PC-3 (cell line): ENCODE measurements around the gene DOK7. TPM values are rescaled to one million over a fixed set of nuclear protein-coding genes. Genes with fewer than 3 reads are reported as not detected.

Experiments
- ATAC-seq: fragments of 200-7000 bp; cut with Tn5 transposase; 2 replicates; pipeline ENCODE4 v1.9.1; 2020; ENCODE audit warnings: mild to moderate bottlenecking, moderate library complexity
- BruUV-seq: library from RNA; stranded (reverse); fragments of 400-500 nt; replicated peaks from 2 replicates; lab custom pipeline; 2021; lab: Mats Ljungman, UMichigan
- CTCF ChIA-PET: fragments of 300-600 bp; sonication (Branson Sonifier 250); formaldehyde crosslinking; loops from one replicate; lab custom pipeline; 2022; ENCODE audit warnings: antibody characterized with exemption; lab: Charles Lee
- POLR2A ChIA-PET: fragments of 300-600 bp; sonication (Branson Sonifier 250); formaldehyde crosslinking; loops from one replicate; lab custom pipeline; 2022; ENCODE audit warnings: antibody characterized with exemption; ENCODE audit not compliant: unreplicated experiment; lab: Charles Lee
- DNase-seq: peaks from one replicate; pipeline ENCODE4 v3.0.0-alpha.2; 2015
- H2AFZ ChIP-seq: fragments of 300-600 bp; sonication (generic); 2 replicates; pipeline ENCODE4 v1.6.0; 2016; ENCODE audit warnings: antibody characterized with exemption, low read length
- H3F3A ChIP-seq: fragments of 300-600 bp; sonication (generic); one replicate; pipeline ENCODE4 v1.6.0; 2017; ENCODE audit warnings: antibody characterized with exemption, low read length, control low read depth, mild to moderate bottlenecking; ENCODE audit not compliant: unreplicated experiment
- H3K27ac ChIP-seq: fragments of 300-600 bp; sonication (generic); 2 replicates; pipeline ENCODE4 v1.5.1; 2016; ENCODE audit warnings: mild to moderate bottlenecking, low read length
- H3K27me3 ChIP-seq: fragments of 300-600 bp; sonication (generic); 2 replicates; pipeline ENCODE4 v1.6.1; 2016; ENCODE audit warnings: low read length, mixed read lengths
- H3K36me3 ChIP-seq: fragments of 300-600 bp; sonication (generic); 2 replicates; pipeline ENCODE4 v1.6.1; 2016; ENCODE audit warnings: low read depth, mixed run types, low read length, mixed read lengths
- H3K4me1 ChIP-seq: fragments of 300-600 bp; sonication (generic); 2 replicates; pipeline ENCODE4 v1.5.1; 2016; ENCODE audit warnings: low read length; ENCODE audit not compliant: insufficient read depth
- H3K4me2 ChIP-seq: fragments of 300-600 bp; sonication (generic); 2 replicates; pipeline ENCODE4 v1.6.0; 2016; ENCODE audit warnings: low read length
- H3K4me3 ChIP-seq: fragments of 300-600 bp; sonication (generic); 2 replicates; pipeline ENCODE4 v1.5.1; 2016; ENCODE audit warnings: mild to moderate bottlenecking, low read length, mixed read lengths
- H3K79me2 ChIP-seq: fragments of 300-600 bp; sonication (generic); 2 replicates; pipeline ENCODE4 v1.6.1; 2017; ENCODE audit warnings: low read length, mixed read lengths
- H3K9ac ChIP-seq: fragments of 300-600 bp; sonication (generic); 2 replicates; pipeline ENCODE4 v1.6.0; 2016; ENCODE audit warnings: mild to moderate bottlenecking, low read length
- H3K9me2 ChIP-seq: fragments of 300-600 bp; sonication (generic); replicated peaks from 2 replicates; pipeline ENCODE4 v1.6.1; 2016; ENCODE audit warnings: mixed run types, low read length, mixed read lengths
- H3K9me3 ChIP-seq: fragments of 300-600 bp; sonication (generic); 2 replicates; pipeline ENCODE4 v1.6.1; 2016; ENCODE audit warnings: low read length, mixed read lengths
- H4K20me1 ChIP-seq: fragments of 300-600 bp; sonication (generic); 2 replicates; pipeline ENCODE4 v1.6.1; 2016; ENCODE audit warnings: low read length, mixed read lengths
- CTCF ChIP-seq: fragments of 300-600 bp; sonication (generic); conservative IDR thresholded peaks from 2 replicates; pipeline ENCODE4 v1.5.1; 2017; ENCODE audit warnings: antibody characterized with exemption, low read depth, mild to moderate bottlenecking, low read length
- EZH2 ChIP-seq: fragments of 300-600 bp; sonication (generic); IDR thresholded peaks from one replicate; pipeline ENCODE4 v1.6.1; 2017; ENCODE audit warnings: antibody characterized with exemption, mild to moderate bottlenecking, low read length; ENCODE audit not compliant: unreplicated experiment
- EZH2phosphoT487 ChIP-seq: fragments of 300-600 bp; sonication (generic); IDR thresholded peaks from 2 replicates; pipeline ENCODE4 v1.6.1; 2018; ENCODE audit warnings: mild to moderate bottlenecking, antibody characterized with exemption, low read length, borderline replicate concordance
- intact Hi-C: fragments of 100-400 bp; cut with micrococcal nuclease; formaldehyde crosslinking; loops from 2 replicates; pipeline ENCODE4 v1.9.0; 2023
- total RNA-seq: library from RNA; depleted of rRNA; stranded (reverse); fragments of >200 nt; gene quantifications from 2 replicates; pipeline ENCODE4 v1.2.3, GENCODE V29; 2014

The DOK7 gene
- total RNA-seq, 1 experiment from 2014 or later: 2.5 TPM

GRCh38 chr4:3460926-3461325, 2.2 kb upstream of the DOK7 start:
- H3K9me3 ChIP-seq: no peaks in the 10 kb centered on the region
- no peak overlapping the region for H3K4me3 ChIP-seq
- no peaks in the 10 kb centered on the region for H4K20me1 ChIP-seq
- POLR2A ChIA-PET: no interaction called here
- no peaks in the 10 kb centered on the region for H3K79me2 ChIP-seq
- ATAC-seq (no peak), DNase-seq (no peak)
- H3K27ac ChIP-seq: no peak overlapping the region
- peaks cover 11% of the 10 kb centered on the region; the same call in 1 of the 2 replicates for H3K4me1 ChIP-seq
- peak overlapping the region; percentile 61 for H2AFZ ChIP-seq
- CTCF ChIA-PET: no interaction called here
- BruUV-seq: no TSS peak
- TF ChIP-seq CTCF (no peak), EZH2 (no peak), EZH2phosphoT487 (no peak)
- no peaks in the 10 kb centered on the region for H3K36me3 ChIP-seq
- H3K4me2 ChIP-seq: peak overlapping the region; percentile 44
- H3K9ac ChIP-seq: no peak overlapping the region
- no peaks in the 10 kb centered on the region for H3K27me3 ChIP-seq
- no peaks in the 10 kb centered on the region for H3K9me2 ChIP-seq
- H3F3A ChIP-seq: no peaks in the 10 kb centered on the region
- intact Hi-C loops: no loop called here

- Histone ChIP-seq H3K27ac (no peak overlapping the region), H3F3A (no peaks in the 10 kb centered on the region), H4K20me1 (no peaks in the 10 kb centered on the region), H3K36me3 (no peaks in the 10 kb centered on the region), H3K4me2 (peak overlapping the region; percentile 44), H3K9ac (no peak overlapping the region), H2AFZ (peak overlapping the region; percentile 61), H3K79me2 (no peaks in the 10 kb centered on the region), H3K27me3 (no peaks in the 10 kb centered on the region), H3K9me3 (no peaks in the 10 kb centered on the region), H3K9me2 (no peaks in the 10 kb centered on the region), H3K4me3 (no peak overlapping the region), H3K4me1 (peaks cover 11% of the 10 kb centered on the region; the same call in 1 of the 2 replicates)
- DNase-seq (peak; percentile 83), ATAC-seq (peak; percentile 93)
- intact Hi-C loops: no loop called here
- TF ChIP-seq EZH2phosphoT487 (no peak), EZH2 (no peak), CTCF (no peak)
- no TSS peak for BruUV-seq
- ChIA-PET POLR2A (no interaction called here), CTCF (no interaction called here)
Measured at GRCh38 chr4:3461515-3462291, 1.4 kb upstream of the DOK7 start.

- Histone ChIP-seq H3F3A (no peaks in the 10 kb centered on the region), H3K4me3 (no peak overlapping the region), H4K20me1 (no peaks in the 10 kb centered on the region), H3K79me2 (no peaks in the 10 kb centered on the region), H3K27me3 (no peaks in the 10 kb centered on the region), H3K9ac (no peak overlapping the region), H2AFZ (no peak overlapping the region), H3K4me1 (peaks cover 11% of the 10 kb centered on the region; the same call in 1 of the 2 replicates), H3K27ac (no peak overlapping the region), H3K9me2 (no peaks in the 10 kb centered on the region), H3K9me3 (no peaks in the 10 kb centered on the region), H3K36me3 (no peaks in the 10 kb centered on the region), H3K4me2 (no peak overlapping the region)
- BruUV-seq: no TSS peak
- DNase-seq (no peak), ATAC-seq (no peak)
- ChIA-PET POLR2A (no interaction called here), CTCF (no interaction called here)
- TF ChIP-seq EZH2phosphoT487: no peak
- TF ChIP-seq EZH2: no peak
- TF ChIP-seq CTCF: no peak
- intact Hi-C loops: no loop called here
Measured at GRCh38 chr4:3462321-3462789, 751 bp upstream of the DOK7 start.
